ENCODE results near the gene PHYH.
"Not testable (repeated sequence)": the region's sequence is repeated elsewhere in the genome, so short reads cannot be mapped to it uniquely, and the experiment has no call there.

Gene PHYH

DNA sequence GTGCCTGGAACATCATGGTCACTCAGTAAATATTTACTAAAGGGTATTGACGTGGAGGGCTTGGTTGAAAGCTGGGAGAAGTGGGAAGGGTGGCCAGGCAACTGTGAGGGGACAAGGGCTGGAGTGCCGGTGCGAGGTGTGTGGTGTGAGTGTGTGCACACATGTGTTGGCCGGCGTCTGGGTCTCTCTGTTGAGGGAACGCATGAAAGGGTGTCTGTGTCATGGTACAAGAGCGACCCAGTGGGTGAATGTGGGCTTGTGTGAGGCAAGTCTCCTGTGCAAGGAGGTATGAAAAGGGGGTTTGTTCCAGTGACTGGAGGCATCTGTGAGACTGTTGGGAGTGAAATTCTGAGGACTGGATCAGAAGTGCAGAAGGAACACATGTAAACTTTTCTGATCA, 36.3 kb downstream of the PHYH start:
- Histone ChIP-seq H3K9me3 (ENCODE audit: control insufficient read depth, insufficient read depth, low read length) (no peaks in the 10 kb centered on the region), H3K27me3 (ENCODE audit: control insufficient read depth, insufficient read depth, low read length) (no peaks in the 10 kb centered on the region), H3K36me3 (ENCODE audit: control insufficient read depth, insufficient read depth, low read length) (no peaks in the 10 kb centered on the region), H3K4me1 (ENCODE audit: control insufficient read depth, insufficient read depth, low read length) (no peaks in the 10 kb centered on the region), H3K4me3 (ENCODE audit: low read depth, low read length) (no peak overlapping the region), H3K9ac (ENCODE audit: low read depth, low read length) (no peak overlapping the region)

DNA sequence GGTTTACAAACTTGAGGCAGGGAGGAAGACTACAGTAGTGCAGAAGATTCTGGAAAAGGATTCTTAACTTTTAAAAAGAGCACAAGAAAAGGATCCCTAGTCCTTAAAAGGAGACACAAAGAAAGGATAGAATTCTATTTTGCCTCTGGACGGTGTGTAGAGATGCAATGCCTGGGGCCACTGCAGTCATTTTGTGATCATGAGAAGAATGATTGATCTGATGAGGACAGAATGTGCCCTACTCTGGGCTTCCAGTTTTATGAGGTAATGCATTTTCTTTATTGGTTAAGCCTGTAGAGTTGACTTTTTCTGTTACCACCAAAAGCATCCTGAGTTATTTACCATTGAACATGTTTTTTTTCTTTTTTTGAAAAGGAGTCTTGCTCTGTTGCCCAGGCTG, 37.4 kb downstream of the PHYH start:
- H3K4me3 ChIP-seq (ENCODE audit: low read depth, low read length) = no peak overlapping the region
- H3K36me3 ChIP-seq (ENCODE audit: control insufficient read depth, insufficient read depth, low read length) = no peaks in the 10 kb centered on the region

DNA sequence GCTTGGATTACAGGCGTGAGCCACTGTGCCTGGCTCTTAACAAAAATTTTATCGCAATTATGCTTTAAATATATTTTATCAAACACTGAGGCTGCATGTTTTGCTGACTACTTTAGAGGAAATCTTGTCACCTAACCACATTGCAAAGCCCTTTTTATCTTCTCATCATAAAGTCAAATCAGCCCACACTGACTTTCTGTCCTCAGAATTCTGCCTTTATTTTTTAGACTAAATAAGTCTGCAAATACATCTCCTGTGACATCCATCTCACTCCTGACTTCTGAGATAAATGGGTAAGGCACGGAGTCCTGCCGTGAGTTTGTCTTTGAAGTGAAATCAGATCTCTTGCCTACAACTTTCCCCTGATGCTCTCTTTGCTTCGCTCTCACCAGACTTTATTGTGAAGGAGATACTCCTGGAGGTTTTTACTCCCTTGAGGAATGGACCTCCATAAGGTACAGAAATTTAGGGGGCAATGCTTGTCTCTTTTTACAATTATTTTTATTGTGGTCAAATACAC, 42.2 kb downstream of the PHYH start:
- H3K4me3 ChIP-seq (ENCODE audit: low read depth, low read length) = no peak overlapping the region
- no peaks in the 10 kb centered on the region for H3K9me3 ChIP-seq (ENCODE audit: control insufficient read depth, insufficient read depth, low read length)
- H3K27me3 ChIP-seq (ENCODE audit: control insufficient read depth, insufficient read depth, low read length) = no peaks in the 10 kb centered on the region
- H3K4me1 ChIP-seq (ENCODE audit: control insufficient read depth, insufficient read depth, low read length) = no peaks in the 10 kb centered on the region
- no peaks in the 10 kb centered on the region for H3K36me3 ChIP-seq (ENCODE audit: control insufficient read depth, insufficient read depth, low read length)
- no peak overlapping the region for H3K9ac ChIP-seq (ENCODE audit: low read depth, low read length)

More for the DNA sequence above, 37.4 kb downstream of the PHYH start:
- no peaks in the 10 kb centered on the region for H3K9me3 ChIP-seq (ENCODE audit: control insufficient read depth, insufficient read depth, low read length)
- no peak overlapping the region for H3K9ac ChIP-seq (ENCODE audit: low read depth, low read length)
- H3K27me3 ChIP-seq (ENCODE audit: control insufficient read depth, insufficient read depth, low read length) = no peaks in the 10 kb centered on the region
- H3K4me1 ChIP-seq (ENCODE audit: control insufficient read depth, insufficient read depth, low read length) = no peaks in the 10 kb centered on the region

DNA sequence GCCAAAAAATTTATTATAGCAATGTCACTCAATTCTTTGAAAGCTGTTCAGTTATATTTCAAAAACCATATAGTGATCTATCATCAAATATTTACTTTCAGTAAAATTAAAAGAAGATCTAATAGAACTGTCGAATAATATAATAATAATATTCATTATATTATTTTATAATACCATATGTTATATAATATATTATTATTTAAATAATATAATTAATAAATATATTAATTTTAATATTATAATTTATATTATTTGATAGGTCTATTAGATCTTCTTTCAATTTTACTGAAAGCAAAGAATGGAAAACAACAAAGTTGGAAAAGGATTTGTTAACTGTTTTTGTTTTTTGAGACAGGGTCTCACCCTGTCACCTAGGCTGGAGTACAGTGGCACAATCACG, 43.2 kb downstream of the PHYH start:
- Histone ChIP-seq H3K4me3 (ENCODE audit: low read depth, low read length) (no peak overlapping the region), H3K4me1 (ENCODE audit: control insufficient read depth, insufficient read depth, low read length) (no peaks in the 10 kb centered on the region), H3K36me3 (ENCODE audit: control insufficient read depth, insufficient read depth, low read length) (no peaks in the 10 kb centered on the region), H3K27me3 (ENCODE audit: control insufficient read depth, insufficient read depth, low read length) (no peaks in the 10 kb centered on the region), H3K9me3 (ENCODE audit: control insufficient read depth, insufficient read depth, low read length) (no peaks in the 10 kb centered on the region), H3K9ac (ENCODE audit: low read depth, low read length) (no peak overlapping the region)

DNA sequence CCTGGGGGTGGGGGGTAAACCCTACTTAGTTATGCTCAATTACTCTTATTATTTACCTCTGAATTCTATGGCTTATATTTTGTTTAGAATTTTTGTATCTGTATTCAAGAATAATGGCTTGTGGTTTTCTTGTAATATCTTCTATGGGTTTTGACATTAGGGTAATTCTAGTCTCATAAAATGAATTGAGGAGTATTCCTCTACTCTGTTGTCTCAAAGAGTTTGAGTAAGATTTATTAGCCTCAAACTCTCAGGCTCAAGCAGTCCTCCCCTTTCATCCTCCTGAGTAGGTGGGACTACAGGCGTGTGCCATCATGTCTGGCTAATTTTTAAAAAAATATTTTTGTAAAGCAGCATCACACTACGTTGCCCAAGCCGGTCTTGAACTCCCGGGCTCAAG, 46.1 kb downstream of the PHYH start:
- Histone ChIP-seq H3K9ac (ENCODE audit: low read depth, low read length) (no peak overlapping the region), H3K27me3 (ENCODE audit: control insufficient read depth, insufficient read depth, low read length) (no peaks in the 10 kb centered on the region), H3K36me3 (ENCODE audit: control insufficient read depth, insufficient read depth, low read length) (no peaks in the 10 kb centered on the region), H3K4me3 (ENCODE audit: low read depth, low read length) (no peak overlapping the region), H3K9me3 (ENCODE audit: control insufficient read depth, insufficient read depth, low read length) (no peaks in the 10 kb centered on the region), H3K4me1 (ENCODE audit: control insufficient read depth, insufficient read depth, low read length) (no peaks in the 10 kb centered on the region)

DNA sequence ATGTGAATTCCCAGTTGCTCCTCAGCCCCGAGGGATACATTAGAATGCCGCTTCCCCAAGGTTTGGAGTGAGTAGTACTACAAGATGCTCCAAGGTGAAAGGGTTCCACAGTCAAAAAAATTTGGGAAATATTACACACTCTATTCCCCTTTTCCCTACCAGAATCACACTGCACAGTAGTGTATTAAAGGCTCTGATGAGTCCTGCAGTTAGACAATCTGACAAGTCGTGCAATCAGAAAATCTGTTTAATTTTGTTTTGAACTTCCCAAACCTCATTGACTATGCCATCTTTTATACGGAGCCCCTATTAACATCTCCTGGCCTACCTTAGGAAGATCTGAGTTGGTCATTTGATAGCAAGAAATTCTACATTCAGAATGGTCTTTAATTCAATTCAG, 52.1 kb downstream of the PHYH start:
- no peaks in the 10 kb centered on the region for H3K4me1 ChIP-seq (ENCODE audit: control insufficient read depth, insufficient read depth, low read length)
- no peak overlapping the region for H3K9ac ChIP-seq (ENCODE audit: low read depth, low read length)
- H3K36me3 ChIP-seq (ENCODE audit: control insufficient read depth, insufficient read depth, low read length) = no peaks in the 10 kb centered on the region
- H3K4me3 ChIP-seq (ENCODE audit: low read depth, low read length) = no peak overlapping the region
- no peaks in the 10 kb centered on the region for H3K9me3 ChIP-seq (ENCODE audit: control insufficient read depth, insufficient read depth, low read length)
- H3K27me3 ChIP-seq (ENCODE audit: control insufficient read depth, insufficient read depth, low read length) = no peaks in the 10 kb centered on the region

DNA sequence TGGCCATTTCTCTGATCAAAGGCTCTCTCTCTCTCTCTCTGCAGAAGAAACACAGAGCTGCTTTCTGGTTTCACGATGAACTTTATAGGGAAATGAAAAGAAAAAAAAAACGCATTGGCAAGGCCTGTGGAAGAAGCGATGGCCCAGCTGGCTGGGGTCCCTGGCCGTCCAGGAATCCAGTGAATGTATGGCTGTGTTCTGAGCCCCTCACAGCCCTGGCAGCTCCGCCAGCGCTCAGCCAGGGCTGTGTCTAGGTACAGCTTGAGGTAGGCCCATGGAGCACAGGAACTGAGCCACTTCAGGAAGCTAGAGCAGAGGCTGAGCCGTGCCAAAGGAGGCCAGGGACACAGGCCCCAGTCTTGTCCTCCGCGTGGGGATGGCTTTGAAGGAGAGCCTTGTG, 52.6 kb downstream of the PHYH start:
- Histone ChIP-seq H3K4me1 (ENCODE audit: control insufficient read depth, insufficient read depth, low read length) (no peaks in the 10 kb centered on the region), H3K9ac (ENCODE audit: low read depth, low read length) (no peak overlapping the region), H3K4me3 (ENCODE audit: low read depth, low read length) (no peak overlapping the region), H3K9me3 (ENCODE audit: control insufficient read depth, insufficient read depth, low read length) (no peaks in the 10 kb centered on the region), H3K27me3 (ENCODE audit: control insufficient read depth, insufficient read depth, low read length) (no peaks in the 10 kb centered on the region), H3K36me3 (ENCODE audit: control insufficient read depth, insufficient read depth, low read length) (no peaks in the 10 kb centered on the region)

DNA sequence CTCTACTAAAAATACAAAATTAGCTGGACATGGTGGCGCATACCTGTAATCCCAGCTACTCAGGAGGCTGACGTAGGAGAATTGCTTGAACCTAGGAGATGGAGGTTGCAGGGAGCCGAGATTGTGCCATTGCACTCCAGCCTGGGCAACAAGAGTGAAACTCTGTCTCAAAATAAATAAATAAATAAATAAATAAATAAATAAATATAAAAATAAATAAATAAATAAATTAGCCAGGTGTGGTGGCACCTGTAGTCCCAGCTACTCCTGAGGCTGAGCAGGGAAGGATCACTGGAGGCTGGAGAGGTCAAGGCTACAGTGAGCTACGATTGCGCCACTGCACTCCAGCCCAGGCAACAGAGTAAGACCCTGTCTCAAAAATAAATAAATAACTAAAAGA, 57.6 kb downstream of the PHYH start:
- not testable (repeated sequence) for H3K27me3 ChIP-seq (ENCODE audit: control insufficient read depth, insufficient read depth, low read length); H3K4me1 ChIP-seq (ENCODE audit: control insufficient read depth, insufficient read depth, low read length); H3K9me3 ChIP-seq (ENCODE audit: control insufficient read depth, insufficient read depth, low read length); H3K9ac ChIP-seq (ENCODE audit: low read depth, low read length); H3K36me3 ChIP-seq (ENCODE audit: control insufficient read depth, insufficient read depth, low read length); H3K4me3 ChIP-seq (ENCODE audit: low read depth, low read length)

DNA sequence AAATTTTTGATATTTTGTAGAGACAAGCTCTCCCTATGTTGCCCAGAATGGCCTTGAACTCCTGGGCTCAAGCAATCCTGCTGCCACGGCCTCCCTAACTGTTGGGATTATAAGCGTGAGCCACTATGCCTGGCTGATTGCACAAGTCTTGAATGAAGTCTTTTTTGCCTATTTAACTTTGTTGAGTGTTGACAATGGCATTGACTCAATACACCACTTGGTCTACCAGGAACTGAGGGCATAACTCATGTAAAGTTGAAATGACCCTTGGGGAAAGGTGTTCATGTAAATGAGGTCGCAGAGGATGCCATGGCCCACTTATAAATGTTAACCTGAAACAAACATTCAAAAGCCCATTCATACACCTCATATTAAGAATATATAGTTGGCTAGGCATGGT, 58.3 kb downstream of the PHYH start:
- no peaks in the 10 kb centered on the region for H3K36me3 ChIP-seq (ENCODE audit: control insufficient read depth, insufficient read depth, low read length)
- H3K9me3 ChIP-seq (ENCODE audit: control insufficient read depth, insufficient read depth, low read length) = no peaks in the 10 kb centered on the region
- no peaks in the 10 kb centered on the region for H3K27me3 ChIP-seq (ENCODE audit: control insufficient read depth, insufficient read depth, low read length)
- H3K4me1 ChIP-seq (ENCODE audit: control insufficient read depth, insufficient read depth, low read length) = no peaks in the 10 kb centered on the region
- H3K9ac ChIP-seq (ENCODE audit: low read depth, low read length) = no peak overlapping the region
- H3K4me3 ChIP-seq (ENCODE audit: low read depth, low read length) = no peak overlapping the region

DNA sequence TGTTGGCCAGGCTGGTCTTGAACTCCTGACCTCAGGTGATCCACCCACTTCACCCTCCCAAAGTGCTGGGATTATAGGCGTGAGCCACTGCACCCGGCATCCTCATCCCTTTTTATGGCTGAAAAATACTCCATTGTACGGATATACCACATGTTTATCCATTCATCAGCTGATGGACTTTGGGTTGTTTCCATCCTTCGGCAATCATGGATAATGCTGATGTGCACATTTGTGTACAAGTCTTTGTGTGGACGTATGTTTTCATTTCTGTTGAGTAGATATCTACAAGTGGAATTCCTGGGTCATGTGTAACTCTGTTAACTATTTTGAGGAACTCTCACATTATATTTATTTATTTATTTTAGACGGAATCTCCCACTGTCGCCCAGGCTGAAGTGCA, 59.9 kb downstream of the PHYH start:
- H3K9ac ChIP-seq (ENCODE audit: low read depth, low read length) = no peak overlapping the region
- no peaks in the 10 kb centered on the region for H3K9me3 ChIP-seq (ENCODE audit: control insufficient read depth, insufficient read depth, low read length)

DNA sequence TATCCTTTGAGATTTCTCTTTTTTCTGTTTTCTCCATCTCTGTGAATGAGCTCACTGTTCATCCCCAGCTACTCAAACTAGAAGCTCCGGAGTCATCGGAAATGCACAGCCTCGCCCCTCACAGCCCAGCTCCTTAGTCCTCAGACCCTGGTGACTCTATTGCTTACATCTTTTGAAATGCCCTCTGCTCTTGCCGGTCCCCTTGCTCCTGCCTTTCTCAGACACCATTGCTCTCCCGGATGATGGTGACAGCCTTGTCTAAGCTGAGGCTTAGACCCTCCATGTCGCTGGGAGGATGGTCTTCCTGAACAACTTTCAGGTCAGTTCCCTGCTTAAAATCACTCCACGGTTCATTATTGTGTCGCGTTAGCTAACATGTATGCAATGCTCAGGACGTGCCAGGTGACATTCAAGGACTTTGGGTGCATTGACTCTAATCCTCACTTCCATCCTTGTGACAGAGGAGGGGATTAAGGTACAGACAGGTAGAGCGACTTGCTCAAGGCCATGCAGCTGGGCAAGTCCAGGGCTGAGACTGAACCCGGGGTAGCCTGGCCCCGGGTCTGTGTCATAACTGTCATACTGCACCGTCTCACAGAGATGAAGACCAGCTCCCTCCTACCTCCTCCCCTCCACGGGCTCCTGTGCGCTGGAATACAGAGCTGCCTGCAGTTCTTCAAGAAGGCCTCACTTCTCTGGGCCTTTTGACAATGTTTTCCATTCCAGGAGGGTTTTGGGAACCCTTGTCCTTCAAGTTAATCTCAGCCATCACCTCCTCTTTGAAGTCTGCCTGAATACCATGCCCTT, 61.4 kb downstream of the PHYH start:
- Histone ChIP-seq H3K9ac (ENCODE audit: low read depth, low read length) (no peak overlapping the region), H3K27me3 (ENCODE audit: control insufficient read depth, insufficient read depth, low read length) (no peaks in the 10 kb centered on the region), H3K4me1 (ENCODE audit: control insufficient read depth, insufficient read depth, low read length) (peaks cover 8% of the 10 kb centered on the region), H3K9me3 (ENCODE audit: control insufficient read depth, insufficient read depth, low read length) (no peaks in the 10 kb centered on the region), H3K36me3 (ENCODE audit: control insufficient read depth, insufficient read depth, low read length) (no peaks in the 10 kb centered on the region), H3K4me3 (ENCODE audit: low read depth, low read length) (no peak overlapping the region)

More for the DNA sequence above, 59.9 kb downstream of the PHYH start:
- H3K36me3 ChIP-seq (ENCODE audit: control insufficient read depth, insufficient read depth, low read length) = no peaks in the 10 kb centered on the region
- H3K4me3 ChIP-seq (ENCODE audit: low read depth, low read length) = no peak overlapping the region
- H3K27me3 ChIP-seq (ENCODE audit: control insufficient read depth, insufficient read depth, low read length) = no peaks in the 10 kb centered on the region
- no peaks in the 10 kb centered on the region for H3K4me1 ChIP-seq (ENCODE audit: control insufficient read depth, insufficient read depth, low read length)

DNA sequence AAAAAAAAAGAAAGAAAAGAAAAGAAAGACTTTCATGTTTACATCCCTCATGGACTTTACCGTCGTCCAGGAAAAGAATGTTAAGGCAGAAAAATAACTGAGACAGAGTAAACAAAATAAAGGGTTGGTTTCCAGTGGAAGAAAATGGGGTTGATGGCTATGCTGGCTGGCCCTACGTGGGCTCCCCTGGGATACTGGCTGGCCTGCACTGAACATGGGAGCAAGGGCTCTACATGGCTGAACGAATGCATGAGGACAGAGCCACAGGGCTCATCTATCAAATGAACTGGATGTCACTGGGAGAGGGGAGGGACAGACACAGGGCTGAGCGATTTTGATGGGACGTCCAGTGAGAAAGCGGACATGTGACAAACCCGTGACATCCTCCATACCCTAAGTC, 63.2 kb downstream of the PHYH start:
- Histone ChIP-seq H3K27me3 (ENCODE audit: control insufficient read depth, insufficient read depth, low read length) (no peaks in the 10 kb centered on the region), H3K4me1 (ENCODE audit: control insufficient read depth, insufficient read depth, low read length) (peaks cover 8% of the 10 kb centered on the region)

More for the DNA sequence above, 63.2 kb downstream of the PHYH start:
- H3K9me3 ChIP-seq (ENCODE audit: control insufficient read depth, insufficient read depth, low read length) = no peaks in the 10 kb centered on the region
- no peak overlapping the region for H3K9ac ChIP-seq (ENCODE audit: low read depth, low read length)
- no peaks in the 10 kb centered on the region for H3K36me3 ChIP-seq (ENCODE audit: control insufficient read depth, insufficient read depth, low read length)
- H3K4me3 ChIP-seq (ENCODE audit: low read depth, low read length) = no peak overlapping the region

Data from iPS-15b (cell line).